Iris pigment epithelial cell (primary cell): ENCODE data around the gene SPEM1.
"Not testable (repeated sequence)": the region's sequence is repeated elsewhere in the genome, so short reads cannot be mapped to it uniquely, and the experiment has no call there.

Experiments used
- DNase-seq: peaks from one replicate; pipeline ENCODE4 v3.0.0-alpha.2; 2011; ENCODE audit warnings: low read depth

Gene SPEM1

GRCh38 chr17:7470457-7470973 is 50.4 kb downstream of the SPEM1 start:
- not testable (repeated sequence) for DNase-seq
